Vagina (tissue), 2 donors: ENCODE data around the gene SH2D3A.

Experiments used
- POLR2A ChIP-seq, 2 donors: fragments of 450-650 bp; IDR thresholded peaks; one replicate each; pipeline ENCODE4 v1.6.1; 2017; ENCODE audit warnings: antibody characterized with exemption in 2 of 2, mild to moderate bottlenecking in 2 of 2, moderate library complexity in 2 of 2
- POLR2AphosphoS5 ChIP-seq, 2 donors: sonication (generic); formaldehyde crosslinking; IDR thresholded peaks; one replicate each; pipeline ENCODE4 v1.9.0; 2017; ENCODE audit warnings: antibody characterized with exemption in 2 of 2, mild to moderate bottlenecking in 2 of 2, low read depth in 1 of 2; ENCODE audit not compliant: insufficient read depth in 1 of 2
- TF ChIP-seq, protein P1 (sequence below), 3 experiments: fragments of 450-650 bp in 2 of 3; fragments of 200-600 bp in 1 of 3; sonication (generic) in 1 of 3; IDR thresholded peaks; one replicate each; pipeline ENCODE4 v1.5.1; 2017 to 2019; ENCODE audit warnings: antibody characterized with exemption in 3 of 3, mild to moderate bottlenecking in 2 of 3, moderate library complexity in 2 of 3

DNA sequence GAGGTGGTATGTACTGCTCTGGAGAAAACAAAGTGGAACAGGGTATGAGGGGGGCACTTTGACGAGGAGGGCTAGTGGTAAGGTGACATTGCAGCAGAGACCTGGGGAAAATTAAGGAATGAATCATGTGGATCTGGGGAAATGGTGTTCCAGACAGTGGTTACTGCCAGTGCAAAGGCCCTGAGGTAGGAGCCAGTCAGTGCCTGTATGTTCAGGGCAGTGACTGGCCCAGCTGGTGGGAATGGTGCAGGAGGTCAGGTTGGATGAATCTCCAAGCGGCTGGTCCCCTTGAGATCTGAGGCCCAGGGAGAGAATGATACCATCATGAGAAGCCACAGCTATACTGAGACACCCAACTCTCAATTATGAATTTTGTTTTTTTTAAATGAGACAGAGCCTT is 10.2 kb upstream of the SH2D3A start:
- TF ChIP-seq POLR2A (IDR thresholded peaks at IDR 0.05) (no peak), POLR2AphosphoS5 (IDR thresholded peaks at IDR 0.05; ENCODE audit: insufficient read depth in 1 of 2, low read depth in 1 of 2) (no peak)
- TF ChIP-seq, protein P1, sequence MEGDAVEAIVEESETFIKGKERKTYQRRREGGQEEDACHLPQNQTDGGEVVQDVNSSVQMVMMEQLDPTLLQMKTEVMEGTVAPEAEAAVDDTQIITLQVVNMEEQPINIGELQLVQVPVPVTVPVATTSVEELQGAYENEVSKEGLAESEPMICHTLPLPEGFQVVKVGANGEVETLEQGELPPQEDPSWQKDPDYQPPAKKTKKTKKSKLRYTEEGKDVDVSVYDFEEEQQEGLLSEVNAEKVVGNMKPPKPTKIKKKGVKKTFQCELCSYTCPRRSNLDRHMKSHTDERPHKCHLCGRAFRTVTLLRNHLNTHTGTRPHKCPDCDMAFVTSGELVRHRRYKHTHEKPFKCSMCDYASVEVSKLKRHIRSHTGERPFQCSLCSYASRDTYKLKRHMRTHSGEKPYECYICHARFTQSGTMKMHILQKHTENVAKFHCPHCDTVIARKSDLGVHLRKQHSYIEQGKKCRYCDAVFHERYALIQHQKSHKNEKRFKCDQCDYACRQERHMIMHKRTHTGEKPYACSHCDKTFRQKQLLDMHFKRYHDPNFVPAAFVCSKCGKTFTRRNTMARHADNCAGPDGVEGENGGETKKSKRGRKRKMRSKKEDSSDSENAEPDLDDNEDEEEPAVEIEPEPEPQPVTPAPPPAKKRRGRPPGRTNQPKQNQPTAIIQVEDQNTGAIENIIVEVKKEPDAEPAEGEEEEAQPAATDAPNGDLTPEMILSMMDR (IDR thresholded peaks at IDR 0.05) = no peak
